ENCODE measurements around the gene SLC16A13. TPM values are rescaled to one million over a fixed set of nuclear protein-coding genes. Genes with fewer than 3 reads are reported as not detected.

SLC16A13 gene
- total and polyA plus RNA-seq, 2 donors (not counting 1 experiment from before 2014, with no cell fraction given): 7.4 to 21.9 TPM

DNA sequence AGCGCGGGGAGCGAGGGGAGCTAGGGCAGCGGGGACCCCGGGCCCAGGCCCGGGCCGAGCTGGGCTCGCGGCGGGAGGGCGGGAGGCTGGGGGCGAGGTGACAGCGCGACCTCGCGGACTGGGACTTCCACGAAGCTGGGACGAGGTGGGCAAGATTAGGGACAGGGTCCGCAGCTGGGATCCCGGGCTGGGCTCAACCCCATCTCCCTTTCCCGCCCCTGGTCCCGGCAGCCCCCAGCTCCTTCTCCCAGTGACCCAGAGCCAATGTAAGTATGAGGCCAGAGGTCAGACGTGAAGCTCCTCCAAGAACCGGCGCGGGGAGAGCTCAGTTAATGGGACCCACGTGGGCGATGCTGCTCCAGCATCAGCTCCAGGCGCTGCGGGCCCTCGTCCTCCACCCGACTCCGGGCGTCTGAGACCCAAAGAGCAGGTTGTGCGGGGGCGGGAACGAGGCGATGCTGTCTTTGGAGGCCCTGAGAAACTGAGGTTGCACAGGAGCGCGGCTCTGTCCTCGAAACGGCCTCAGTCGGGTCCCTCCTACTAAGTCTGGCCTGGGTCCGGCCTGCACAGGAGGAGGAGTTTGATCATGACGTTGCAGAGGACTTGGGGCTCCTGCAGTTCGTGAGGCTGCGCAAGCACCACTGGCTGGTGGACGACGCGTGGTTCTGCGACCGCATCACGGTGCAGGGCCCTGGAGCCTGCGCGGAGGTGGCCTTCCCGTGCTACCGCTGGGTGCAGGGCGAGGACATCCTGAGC, 39.4 kb upstream of the SLC16A13 start:
- H2AFZ ChIP-seq (ENCODE audit: insufficient read depth, low read depth, low read length, poor library complexity, severe bottlenecking): no peak overlapping the region
- peaks cover 7% of the 10 kb centered on the region for H3K4me1 Mint-ChIP-seq
- H3K9me3 ChIP-seq (ENCODE audit: control extremely low read depth in 1 of 3, control insufficient read depth in 2 of 3, insufficient read depth in 1 of 3, low read length in 2 of 3): no peaks in the 10 kb centered on the region
- intact Hi-C loops (cut with micrococcal nuclease): no loop called here
- no peak overlapping the region for H3K9ac ChIP-seq (ENCODE audit: low read length)
- ChIA-PET CTCF (interaction anchor here (0.7 to 2.1 kb wide), 4 partner anchors 8 to 86 kb away, joined by 3 to 10 read pairs (median 4); no protein-coding TSS in a partner anchor), POLR2A (no interaction called here)
- no peak overlapping the region for H3K27ac Mint-ChIP-seq
- no peaks in the 10 kb centered on the region for H3K4me1 ChIP-seq (ENCODE audit: control insufficient read depth in 2 of 2, insufficient read depth in 2 of 2, low read length in 2 of 2)
- no peak overlapping the region for H3K4me3 Mint-ChIP-seq
- no peak overlapping the region for H3K27ac ChIP-seq (ENCODE audit: low read length in 2 of 2)
- H3K27me3 Mint-ChIP-seq: no peaks in the 10 kb centered on the region
- WGBS (ENCODE audit: insufficient coverage): 87% methylated on average over 58 of the region's 58 CpGs
- DNase-seq (no peak), ATAC-seq (ENCODE audit: low read depth) (no peak)
- H3K9me3 Mint-ChIP-seq (ENCODE audit: insufficient read depth): no peaks in the 10 kb centered on the region
- peaks cover 4% of the 10 kb centered on the region for H3K79me2 ChIP-seq (ENCODE audit: control insufficient read depth, insufficient read depth, low read length)
- H3K27me3 ChIP-seq (replicated peaks in 1 of 4; ENCODE audit: control extremely low read depth in 1 of 4, control insufficient read depth in 3 of 4, insufficient read depth in 4 of 4, low read length in 3 of 4): no peaks in the 10 kb centered on the region
- no peak overlapping the region for H3K4me2 ChIP-seq (replicated peaks; ENCODE audit: low read depth, low read length, poor library complexity, severe bottlenecking)
- TF ChIP-seq EZH2 (IDR thresholded peaks at IDR 0.05; ENCODE audit: borderline replicate concordance, insufficient read depth, low read depth, low read length, poor library complexity, severe bottlenecking): no peak
- TF ChIP-seq, protein P1, sequence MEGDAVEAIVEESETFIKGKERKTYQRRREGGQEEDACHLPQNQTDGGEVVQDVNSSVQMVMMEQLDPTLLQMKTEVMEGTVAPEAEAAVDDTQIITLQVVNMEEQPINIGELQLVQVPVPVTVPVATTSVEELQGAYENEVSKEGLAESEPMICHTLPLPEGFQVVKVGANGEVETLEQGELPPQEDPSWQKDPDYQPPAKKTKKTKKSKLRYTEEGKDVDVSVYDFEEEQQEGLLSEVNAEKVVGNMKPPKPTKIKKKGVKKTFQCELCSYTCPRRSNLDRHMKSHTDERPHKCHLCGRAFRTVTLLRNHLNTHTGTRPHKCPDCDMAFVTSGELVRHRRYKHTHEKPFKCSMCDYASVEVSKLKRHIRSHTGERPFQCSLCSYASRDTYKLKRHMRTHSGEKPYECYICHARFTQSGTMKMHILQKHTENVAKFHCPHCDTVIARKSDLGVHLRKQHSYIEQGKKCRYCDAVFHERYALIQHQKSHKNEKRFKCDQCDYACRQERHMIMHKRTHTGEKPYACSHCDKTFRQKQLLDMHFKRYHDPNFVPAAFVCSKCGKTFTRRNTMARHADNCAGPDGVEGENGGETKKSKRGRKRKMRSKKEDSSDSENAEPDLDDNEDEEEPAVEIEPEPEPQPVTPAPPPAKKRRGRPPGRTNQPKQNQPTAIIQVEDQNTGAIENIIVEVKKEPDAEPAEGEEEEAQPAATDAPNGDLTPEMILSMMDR (IDR thresholded peaks at IDR 0.05): no peak
- H4K20me1 ChIP-seq (ENCODE audit: control insufficient read depth, insufficient read depth, low read length, poor library complexity, severe bottlenecking): peaks cover 30% of the 10 kb centered on the region
- peaks cover 13 to 43% of the 10 kb centered on the region in 2 experiments for H3K36me3 ChIP-seq (replicated peaks in 1 of 2; ENCODE audit: control extremely low read depth in 1 of 2, control insufficient read depth in 1 of 2, extremely low read depth in 1 of 2, insufficient read depth in 2 of 2, low read length in 1 of 2)
- no peak overlapping the region for H3K4me3 ChIP-seq (ENCODE audit: control extremely low read depth in 1 of 5, extremely low read depth in 1 of 5, insufficient read depth in 1 of 5, low read depth in 2 of 5, low read length in 4 of 5)

DNA sequence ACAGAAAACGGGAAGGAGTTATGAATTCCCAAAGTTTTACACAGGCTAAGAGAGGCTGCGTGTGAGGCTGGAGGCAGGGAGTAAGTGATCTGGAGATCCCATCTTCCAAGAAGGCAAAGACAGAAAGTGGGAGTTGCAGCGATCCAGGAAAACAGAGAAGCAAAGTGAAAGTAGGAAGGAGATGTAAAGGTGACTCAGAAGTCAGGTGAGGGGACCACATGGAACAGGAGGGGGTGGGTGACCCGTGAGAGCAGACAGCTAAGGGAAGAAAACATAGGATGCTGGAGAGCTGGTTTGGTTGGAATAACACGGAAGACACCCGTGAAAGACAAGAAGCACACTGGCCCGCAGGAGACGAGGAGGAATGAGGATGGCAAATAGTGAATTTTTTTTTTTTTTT, 38.6 kb upstream of the SLC16A13 start:
- CTCF ChIA-PET: interaction anchor here (0.7 kb wide), 1 partner anchor 84 kb away, joined by 3 read pairs; no protein-coding TSS in a partner anchor
- H3K9me3 Mint-ChIP-seq (ENCODE audit: insufficient read depth): no peaks in the 10 kb centered on the region

More for the DNA sequence above, 38.6 kb upstream of the SLC16A13 start:
- ATAC-seq (ENCODE audit: low read depth): no peak
- no peak overlapping the region for H2AFZ ChIP-seq (ENCODE audit: insufficient read depth, low read depth, low read length, poor library complexity, severe bottlenecking)
- POLR2A ChIA-PET: interaction anchor here (0.7 kb wide), 1 partner anchor 154 kb away, joined by 10 read pairs; no protein-coding TSS in a partner anchor
- no peak overlapping the region for H3K4me3 ChIP-seq (ENCODE audit: control extremely low read depth in 1 of 5, extremely low read depth in 1 of 5, insufficient read depth in 1 of 5, low read depth in 2 of 5, low read length in 4 of 5)
- no peaks in the 10 kb centered on the region for H3K9me3 ChIP-seq (ENCODE audit: control extremely low read depth in 1 of 3, control insufficient read depth in 2 of 3, insufficient read depth in 1 of 3, low read length in 2 of 3)
- H4K20me1 ChIP-seq (ENCODE audit: control insufficient read depth, insufficient read depth, low read length, poor library complexity, severe bottlenecking): peaks cover 38% of the 10 kb centered on the region
- no peak overlapping the region for H3K27ac Mint-ChIP-seq
- H3K4me1 ChIP-seq (ENCODE audit: control insufficient read depth in 2 of 2, insufficient read depth in 2 of 2, low read length in 2 of 2): no peaks in the 10 kb centered on the region
- intact Hi-C loops (cut with micrococcal nuclease): no loop called here
- H3K4me2 ChIP-seq (replicated peaks; ENCODE audit: low read depth, low read length, poor library complexity, severe bottlenecking): no peak overlapping the region
- H3K4me3 Mint-ChIP-seq: no peak overlapping the region
- H3K79me2 ChIP-seq (ENCODE audit: control insufficient read depth, insufficient read depth, low read length): peaks cover 9% of the 10 kb centered on the region
- H3K27ac ChIP-seq (ENCODE audit: low read length in 2 of 2): no peak overlapping the region
- TF ChIP-seq EZH2 (IDR thresholded peaks at IDR 0.05; ENCODE audit: borderline replicate concordance, insufficient read depth, low read depth, low read length, poor library complexity, severe bottlenecking): no peak
- TF ChIP-seq, protein P1 (IDR thresholded peaks at IDR 0.05): no peak
- H3K27me3 ChIP-seq (replicated peaks in 1 of 4; ENCODE audit: control extremely low read depth in 1 of 4, control insufficient read depth in 3 of 4, insufficient read depth in 4 of 4, low read length in 3 of 4): no peaks in the 10 kb centered on the region
- no peak overlapping the region for H3K9ac ChIP-seq (ENCODE audit: low read length)
- H3K4me1 Mint-ChIP-seq: peaks cover 7% of the 10 kb centered on the region
- H3K27me3 Mint-ChIP-seq: no peaks in the 10 kb centered on the region
- peaks cover 13 to 50% of the 10 kb centered on the region in 2 experiments for H3K36me3 ChIP-seq (replicated peaks in 1 of 2; ENCODE audit: control extremely low read depth in 1 of 2, control insufficient read depth in 1 of 2, extremely low read depth in 1 of 2, insufficient read depth in 2 of 2, low read length in 1 of 2)
- DNase-seq: no peak
- WGBS (ENCODE audit: insufficient coverage): 98% methylated on average over 6 of the region's 8 CpGs

Measured in B cell (primary cell).